GM12872 (cell line): Measurements from ENCODE around the gene SAP25.

Experiments used
- TF ChIP-seq, protein P1 (sequence below): IDR thresholded peaks from 3 replicates; pipeline ENCODE4 v1.5.1; 2011; ENCODE audit warnings: low read depth, mild to moderate bottlenecking, low read length, moderate library complexity; ENCODE audit not compliant: insufficient read depth

SAP25 gene

DNA sequence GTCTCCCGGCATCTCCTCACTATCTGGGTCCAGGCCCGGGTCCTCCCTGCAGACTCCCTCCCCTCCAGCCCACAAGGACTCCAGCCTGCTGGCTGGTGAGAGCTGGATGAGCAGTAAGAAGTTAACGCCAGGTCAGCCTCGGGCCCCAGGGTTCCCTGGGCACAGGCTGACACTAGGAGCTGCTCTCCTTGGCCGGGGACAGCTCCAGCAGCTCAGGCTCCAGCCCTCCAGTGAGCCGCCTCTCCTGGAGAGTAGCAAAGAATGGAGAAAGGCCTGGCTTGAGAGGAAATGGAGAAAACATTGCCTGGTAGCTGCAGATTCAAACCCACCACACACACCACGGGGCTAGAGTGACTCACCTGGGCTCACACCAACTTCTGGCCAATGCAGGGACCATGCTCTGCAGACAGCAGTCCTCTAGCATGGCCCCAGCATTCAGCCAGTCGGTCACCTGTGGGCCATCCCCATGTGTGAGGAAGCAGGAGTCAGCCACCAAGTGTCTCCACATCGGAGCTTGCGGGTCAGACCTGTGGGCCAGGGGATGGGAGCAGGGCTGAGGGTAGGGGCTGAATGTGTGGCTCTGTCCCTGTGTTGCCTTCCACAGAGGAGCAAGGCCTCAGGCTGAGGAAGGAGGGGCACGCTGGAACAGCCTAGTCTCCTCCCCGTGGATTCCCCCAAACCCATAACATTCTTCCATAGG, 6.5 kb downstream of the SAP25 start:
- TF ChIP-seq, protein P1, sequence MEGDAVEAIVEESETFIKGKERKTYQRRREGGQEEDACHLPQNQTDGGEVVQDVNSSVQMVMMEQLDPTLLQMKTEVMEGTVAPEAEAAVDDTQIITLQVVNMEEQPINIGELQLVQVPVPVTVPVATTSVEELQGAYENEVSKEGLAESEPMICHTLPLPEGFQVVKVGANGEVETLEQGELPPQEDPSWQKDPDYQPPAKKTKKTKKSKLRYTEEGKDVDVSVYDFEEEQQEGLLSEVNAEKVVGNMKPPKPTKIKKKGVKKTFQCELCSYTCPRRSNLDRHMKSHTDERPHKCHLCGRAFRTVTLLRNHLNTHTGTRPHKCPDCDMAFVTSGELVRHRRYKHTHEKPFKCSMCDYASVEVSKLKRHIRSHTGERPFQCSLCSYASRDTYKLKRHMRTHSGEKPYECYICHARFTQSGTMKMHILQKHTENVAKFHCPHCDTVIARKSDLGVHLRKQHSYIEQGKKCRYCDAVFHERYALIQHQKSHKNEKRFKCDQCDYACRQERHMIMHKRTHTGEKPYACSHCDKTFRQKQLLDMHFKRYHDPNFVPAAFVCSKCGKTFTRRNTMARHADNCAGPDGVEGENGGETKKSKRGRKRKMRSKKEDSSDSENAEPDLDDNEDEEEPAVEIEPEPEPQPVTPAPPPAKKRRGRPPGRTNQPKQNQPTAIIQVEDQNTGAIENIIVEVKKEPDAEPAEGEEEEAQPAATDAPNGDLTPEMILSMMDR: no peak

DNA sequence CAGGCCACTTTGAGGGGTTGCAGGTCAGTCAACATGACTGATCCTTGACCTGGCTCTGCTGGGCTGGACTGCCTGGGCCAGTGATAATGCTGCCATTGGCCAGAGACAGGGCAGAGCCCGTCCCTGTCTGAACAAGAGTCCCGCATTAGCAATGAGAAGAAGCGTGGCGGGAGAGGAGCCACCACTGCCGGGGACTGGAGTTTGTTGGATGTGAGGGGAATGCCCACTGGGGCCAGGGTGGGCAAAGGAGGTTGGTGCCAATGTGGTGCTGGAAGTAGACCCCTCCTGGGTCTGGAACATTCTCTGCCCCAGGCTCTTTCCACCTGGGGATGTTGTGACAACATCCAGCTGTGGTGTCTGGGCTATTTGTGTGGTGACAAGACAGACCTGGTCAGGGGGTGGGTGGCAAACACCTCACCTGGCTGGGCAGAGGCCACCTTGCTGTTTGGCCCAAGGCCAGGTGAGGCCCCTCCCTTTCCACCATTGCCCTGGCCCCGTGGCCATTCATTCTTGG, 7.6 kb downstream of the SAP25 start:
- TF ChIP-seq, protein P1: no peak

DNA sequence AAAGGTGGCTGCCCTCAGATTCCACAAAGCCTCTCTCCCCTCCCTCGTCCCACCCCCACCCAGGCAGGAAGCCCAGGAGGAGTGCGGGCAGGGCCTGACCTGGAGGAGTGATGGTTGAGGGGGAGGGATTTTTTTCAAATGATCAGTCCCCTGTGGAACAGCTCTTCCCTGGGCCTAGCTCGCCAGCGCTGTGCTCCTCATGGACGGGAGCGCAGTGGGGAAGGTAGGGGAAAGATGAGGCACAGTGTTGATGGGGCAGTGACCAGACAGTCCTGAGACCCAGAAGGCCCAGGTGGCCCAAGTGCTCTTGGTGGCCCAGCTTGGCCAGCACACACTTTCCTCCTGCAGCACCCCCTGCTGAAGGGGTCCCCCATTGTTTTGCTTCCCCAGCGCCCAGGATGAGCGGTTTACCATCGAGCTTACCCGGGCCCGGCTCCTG, 8.5 kb downstream of the SAP25 start:
- TF ChIP-seq, protein P1: no peak

DNA sequence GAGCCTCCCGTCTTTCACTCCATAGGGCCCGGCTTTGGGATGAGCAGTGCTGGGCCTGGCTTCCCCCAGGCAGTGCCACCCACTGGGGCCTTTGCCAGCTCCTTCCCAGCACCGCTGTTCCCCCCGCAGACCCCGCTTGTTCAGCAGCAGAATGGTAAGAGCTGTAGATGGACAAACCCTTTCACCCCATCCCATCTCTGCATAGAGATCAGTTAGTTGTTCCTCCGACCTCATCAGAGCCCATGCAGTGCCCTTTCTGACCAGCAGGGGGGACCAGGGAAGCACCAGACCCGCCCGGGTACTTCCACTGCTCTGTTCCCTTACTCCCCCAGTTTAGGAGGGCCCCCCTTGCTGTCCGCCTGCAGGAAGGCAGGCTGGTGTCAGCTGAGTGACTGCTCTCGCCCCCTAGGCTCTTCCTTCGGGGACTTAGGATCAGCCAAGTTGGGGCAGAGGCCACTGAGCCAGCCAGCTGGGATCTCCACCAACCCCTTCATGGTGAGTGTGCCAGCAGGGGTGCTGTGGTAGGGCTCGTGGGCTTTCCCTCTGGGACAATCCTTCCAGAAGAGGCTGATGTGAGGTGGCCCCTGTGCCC, 9.8 kb downstream of the SAP25 start:
- TF ChIP-seq, protein P1: peak; percentile 99

DNA sequence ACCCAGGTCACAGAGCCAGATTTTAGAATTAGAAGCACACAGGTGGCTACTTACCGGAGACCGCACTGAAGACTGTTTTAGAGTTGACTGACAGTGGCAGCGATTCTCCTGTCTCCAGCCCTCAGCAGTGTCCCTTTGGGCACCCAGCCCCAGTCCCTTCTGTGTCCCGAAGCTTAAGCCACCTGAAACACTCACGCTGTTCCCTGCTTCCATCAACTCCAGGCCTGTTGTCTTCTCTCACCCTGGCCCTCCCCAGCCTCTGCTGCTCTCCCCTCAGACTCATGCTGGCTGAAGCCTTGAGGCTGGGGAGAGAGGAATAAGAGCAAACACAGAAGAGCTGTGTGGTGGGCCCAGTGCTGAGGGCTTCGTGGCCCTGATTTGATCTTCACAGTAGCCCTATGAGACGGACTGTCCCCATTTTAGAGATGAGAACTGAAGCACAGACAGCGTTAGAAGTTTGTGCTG, 10.6 kb downstream of the SAP25 start:
- TF ChIP-seq, protein P1: no peak

DNA sequence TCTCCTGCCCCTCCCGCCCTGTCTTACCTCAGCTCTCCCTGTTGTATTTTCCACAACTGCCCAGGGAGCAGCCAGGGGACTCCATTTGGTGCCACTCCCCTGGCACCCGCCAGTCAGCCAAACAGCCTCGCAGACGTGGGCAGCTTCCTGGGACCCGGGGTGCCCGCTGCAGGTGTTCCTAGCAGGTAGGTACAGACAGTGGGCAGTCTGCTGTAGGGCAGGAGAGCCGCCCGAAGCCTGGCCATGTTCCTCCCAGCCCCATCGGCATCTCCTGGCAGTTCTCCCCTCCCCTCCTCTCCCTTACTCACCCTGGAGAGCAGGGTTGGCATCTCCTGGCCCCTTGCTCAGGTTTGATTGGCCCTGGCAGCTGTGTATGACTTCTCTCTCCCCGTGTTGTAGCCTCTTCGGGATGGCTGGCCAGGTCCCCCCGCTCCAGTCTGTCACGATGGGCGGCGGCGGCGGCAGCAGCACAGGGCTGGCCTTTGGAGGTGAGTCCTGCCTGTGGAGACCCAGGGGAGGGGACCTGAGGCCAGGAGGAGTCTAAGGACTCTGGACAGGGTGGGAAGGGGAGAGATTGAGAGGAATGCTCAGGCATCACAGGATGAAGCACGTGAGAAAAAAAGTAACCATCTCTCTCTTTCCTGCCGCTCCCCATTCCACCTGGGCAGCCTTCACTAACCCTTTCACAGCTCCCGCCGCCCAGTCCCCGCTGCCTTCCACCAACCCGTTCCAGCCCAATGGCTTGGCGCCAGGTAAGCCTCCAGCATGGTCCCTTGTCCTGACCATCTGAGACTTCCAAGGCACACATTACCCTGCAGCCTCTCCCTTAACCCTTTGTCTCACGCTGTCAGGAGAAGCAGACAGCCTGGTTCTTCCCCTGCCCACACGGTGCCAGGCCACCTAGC, 11.3 kb downstream of the SAP25 start:
- TF ChIP-seq, protein P1: no peak
